ENCODE data around the gene ADISSP.

Gene ADISSP

GRCh38 chr20:3778976-3779375 lies 11.4 kb upstream of the ADISSP start:
- DNase-seq = no peak

- DNase-seq = peak; percentile 69 to 78
Observed at GRCh38 chr20:3777716-3778629, 10.4 kb upstream of the ADISSP start.

GRCh38 chr20:3777381-3777715 lies 9.8 kb upstream of the ADISSP start:
- DNase-seq = no peak

- DNase-seq = no peak
Observed at GRCh38 chr20:3775457-3776108, 8.0 kb upstream of the ADISSP start.

GRCh38 chr20:3771552-3772058 lies 4.1 kb upstream of the ADISSP start:
- no peak for DNase-seq

GRCh38 chr20:3768342-3769130 lies 983 bp upstream of the ADISSP start:
- peak; percentile 82 to 85 for DNase-seq

- no peak for DNase-seq
Observed at GRCh38 chr20:3767110-3767426, 485 bp downstream of the ADISSP start.

GRCh38 chr20:3766422-3767109 lies 987 bp downstream of the ADISSP start:
- peak in 1 of 2 experiments; percentile 16 for DNase-seq

- DNase-seq = no peak
Observed at GRCh38 chr20:3765171-3765882, 2.2 kb downstream of the ADISSP start.

GRCh38 chr20:3764659-3765058 lies 2.9 kb downstream of the ADISSP start:
- no peak for DNase-seq

- no peak for DNase-seq
Observed at GRCh38 chr20:3763671-3764601, 3.6 kb downstream of the ADISSP start.

GRCh38 chr20:3760655-3761348 lies 6.8 kb downstream of the ADISSP start:
- no peak for DNase-seq

GRCh38 chr20:3759884-3760283 lies 7.7 kb downstream of the ADISSP start:
- no peak for DNase-seq

GRCh38 chr20:3759316-3759823 lies 8.2 kb downstream of the ADISSP start:
- DNase-seq = no peak

GRCh38 chr20:3758566-3758965 lies 9.0 kb downstream of the ADISSP start:
- DNase-seq = no peak

GRCh38 chr20:3757268-3757667 lies 10.3 kb downstream of the ADISSP start:
- no peak for DNase-seq

- no peak for DNase-seq
Observed at GRCh38 chr20:3755814-3756480, 11.6 kb downstream of the ADISSP start.

GRCh38 chr20:3755269-3755668 lies 12.3 kb downstream of the ADISSP start:
- no peak for DNase-seq

GRCh38 chr20:3754276-3754630 lies 13.3 kb downstream of the ADISSP start:
- no peak for DNase-seq

Measured in activated T-cell treated with anti-CD3 and anti-CD28 coated beads, Interleukin-2, amount 50 U/mL, for 48 hours (primary cell).